Esophagus muscularis mucosa (tissue), 3 donors: ENCODE results near the gene PKMYT1.

Experiments used
- POLR2A ChIP-seq: fragments of 450-650 bp; IDR thresholded peaks from one replicate; pipeline ENCODE4 v1.6.1; 2017; ENCODE audit warnings: antibody characterized with exemption, moderate library complexity, mild to moderate bottlenecking, low read depth
- POLR2AphosphoS5 ChIP-seq, 2 donors: sonication (generic); formaldehyde crosslinking; IDR thresholded peaks; one replicate each; pipeline ENCODE4 v1.6.1; 2017; ENCODE audit warnings: antibody characterized with exemption in 2 of 2
- TF ChIP-seq, protein P1 (sequence below), 3 experiments: fragments of 200-600 bp in 2 of 3; fragments of 450-650 bp in 1 of 3; sonication (generic) in 2 of 3; IDR thresholded peaks; one replicate each; pipeline ENCODE4 v1.5.1; 2017 to 2019; ENCODE audit warnings: antibody characterized with exemption in 3 of 3, mild to moderate bottlenecking in 2 of 3, moderate library complexity in 1 of 3

- TF ChIP-seq POLR2A: no peak
- no peak for TF ChIP-seq POLR2AphosphoS5 (IDR thresholded peaks at IDR 0.05)
- TF ChIP-seq, protein P1, sequence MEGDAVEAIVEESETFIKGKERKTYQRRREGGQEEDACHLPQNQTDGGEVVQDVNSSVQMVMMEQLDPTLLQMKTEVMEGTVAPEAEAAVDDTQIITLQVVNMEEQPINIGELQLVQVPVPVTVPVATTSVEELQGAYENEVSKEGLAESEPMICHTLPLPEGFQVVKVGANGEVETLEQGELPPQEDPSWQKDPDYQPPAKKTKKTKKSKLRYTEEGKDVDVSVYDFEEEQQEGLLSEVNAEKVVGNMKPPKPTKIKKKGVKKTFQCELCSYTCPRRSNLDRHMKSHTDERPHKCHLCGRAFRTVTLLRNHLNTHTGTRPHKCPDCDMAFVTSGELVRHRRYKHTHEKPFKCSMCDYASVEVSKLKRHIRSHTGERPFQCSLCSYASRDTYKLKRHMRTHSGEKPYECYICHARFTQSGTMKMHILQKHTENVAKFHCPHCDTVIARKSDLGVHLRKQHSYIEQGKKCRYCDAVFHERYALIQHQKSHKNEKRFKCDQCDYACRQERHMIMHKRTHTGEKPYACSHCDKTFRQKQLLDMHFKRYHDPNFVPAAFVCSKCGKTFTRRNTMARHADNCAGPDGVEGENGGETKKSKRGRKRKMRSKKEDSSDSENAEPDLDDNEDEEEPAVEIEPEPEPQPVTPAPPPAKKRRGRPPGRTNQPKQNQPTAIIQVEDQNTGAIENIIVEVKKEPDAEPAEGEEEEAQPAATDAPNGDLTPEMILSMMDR (IDR thresholded peaks at IDR 0.05): no peak
These were observed 1.1 kb upstream of the PKMYT1 start for GRCh38 chr16:2981177-2981898.
